Muscle of leg (tissue), 9 donors: ENCODE results near the gene CDK14. TPM values are rescaled to one million over a fixed set of nuclear protein-coding genes. Genes with fewer than 3 reads are reported as not detected.

Source experiments
- polyA plus RNA-seq, 8 donors: library from polyadenylated mRNA; unstranded; fragments of 120-200 nt; gene quantifications; one replicate each; pipeline versions ENCODE4 v1.2.1 to v1.2.3, GENCODE V29; 2013; ENCODE audit warnings: inconsistent platforms in 1 of 8, low replicate concordance in 1 of 8; ENCODE audit not compliant: insufficient read length in 8 of 8, insufficient read depth in 1 of 8
- total RNA-seq: library from RNA; stranded (reverse); fragments of 120-200 nt; gene quantifications from one replicate; pipeline ENCODE4 v1.2.4, GENCODE V29; 2013

Gene CDK14
- total and polyA plus RNA-seq, 9 donors, result 14.9 to 36.7 (median 21.3) TPM

Other genes starting within 250 kb of the CDK14 start
- gene GTPBP10, start 249.6 kb upstream of the CDK14 start, total RNA-seq, result 18.3 TPM
- gene GTPBP10, start 249.6 kb upstream of the CDK14 start, polyA plus RNA-seq, result 10 to 100 TPM; 13.8 to 16.0 (median 15.5) TPM
- gene CLDN12, start 192.9 kb upstream of the CDK14 start, total RNA-seq, result 18.7 TPM
- gene CLDN12, start 192.9 kb upstream of the CDK14 start, polyA plus RNA-seq, result 10 to 100 TPM; 15.2 to 20.6 (median 18.3) TPM
- not detected for gene PTTG1IP2, start 126.7 kb upstream of the CDK14 start, total RNA-seq
- not detected for gene PTTG1IP2, start 126.7 kb upstream of the CDK14 start, polyA plus RNA-seq